Embryonic facial prominence (tissue), 1 donor: ENCODE results near the gene SPTBN2.

Source experiments
- DNase-seq: peaks from one replicate; pipeline ENCODE4 v3.0.0-alpha.2; 2016; ENCODE audit errors: extremely low spot score

Gene SPTBN2

GRCh38 chr11:66728693-66729385 is at the start of gene SPTBN2:
SPTBN2 (minus strand) TSS chr11:66729216; CDS start chr11:66721240, 7,976 bp downstream.
- DNase-seq, result no peak

GRCh38 chr11:66768818-66769217 is 39.8 kb upstream of the SPTBN2 start:
- no peak for DNase-seq

DNA sequence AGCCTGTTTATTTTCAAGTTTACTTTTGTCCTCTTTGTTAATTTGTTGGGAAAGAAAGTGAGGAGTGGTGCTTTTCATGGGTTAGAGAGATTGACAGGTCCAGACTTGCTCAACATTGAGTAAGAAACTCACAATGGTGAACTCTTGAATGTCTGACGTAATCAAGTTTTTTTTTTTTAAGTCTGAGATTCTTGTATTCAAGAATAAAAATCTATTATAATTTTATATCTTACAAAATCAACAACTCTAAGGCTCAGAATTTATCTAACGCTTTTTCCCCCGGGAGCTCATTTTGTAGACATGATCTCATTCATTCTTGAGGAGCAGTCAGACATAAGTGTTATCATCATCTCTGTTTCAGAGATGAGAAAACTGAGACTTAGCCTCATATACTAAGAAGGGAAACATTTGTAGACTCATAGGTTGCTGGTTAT is 39.1 kb upstream of the SPTBN2 start:
- no peak for DNase-seq

DNA sequence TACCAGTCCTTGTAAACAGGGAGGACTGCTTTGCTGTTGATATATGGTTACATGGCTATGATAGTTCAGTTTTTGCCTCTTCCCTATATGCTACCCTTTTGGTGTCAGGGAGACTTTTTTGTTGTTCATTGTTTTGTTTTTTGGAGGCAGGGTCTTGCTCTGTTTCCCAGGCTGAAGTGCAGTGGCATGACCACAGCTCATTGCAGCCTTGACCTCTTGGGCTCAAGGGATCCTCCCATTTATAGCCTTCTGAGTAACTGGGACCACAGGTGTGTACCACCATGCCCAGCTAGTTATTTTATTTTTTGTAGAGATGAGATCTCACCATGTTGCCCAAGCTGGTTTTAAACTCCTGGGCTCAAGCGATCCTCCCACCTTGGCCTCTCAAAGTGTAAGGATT is 38.6 kb upstream of the SPTBN2 start:
- no peak for DNase-seq

- DNase-seq, result no peak
These were observed 37.7 kb upstream of the SPTBN2 start for GRCh38 chr11:66766681-66767080.

- no peak for DNase-seq
These were observed 33.1 kb upstream of the SPTBN2 start for GRCh38 chr11:66762088-66762487.

DNA sequence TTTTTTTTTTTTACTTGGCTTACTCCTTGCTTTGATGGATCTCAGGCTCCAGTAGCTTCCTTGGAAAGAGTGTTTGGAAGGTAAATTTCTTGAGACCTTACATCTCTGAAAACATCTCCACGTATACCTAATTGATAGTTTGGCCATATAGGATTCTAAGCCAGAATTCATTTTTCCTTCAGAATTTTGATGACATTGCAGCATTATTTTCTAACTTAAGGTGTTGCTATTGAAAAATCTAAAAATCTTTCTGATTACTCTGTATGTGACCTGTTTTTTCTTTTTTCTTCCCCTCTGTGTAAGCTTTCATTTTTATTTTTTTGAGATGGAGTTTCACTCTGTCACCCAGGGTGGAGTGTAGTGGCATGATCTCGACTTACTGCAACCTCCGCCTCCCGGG is 23.1 kb upstream of the SPTBN2 start:
- DNase-seq, result no peak

DNA sequence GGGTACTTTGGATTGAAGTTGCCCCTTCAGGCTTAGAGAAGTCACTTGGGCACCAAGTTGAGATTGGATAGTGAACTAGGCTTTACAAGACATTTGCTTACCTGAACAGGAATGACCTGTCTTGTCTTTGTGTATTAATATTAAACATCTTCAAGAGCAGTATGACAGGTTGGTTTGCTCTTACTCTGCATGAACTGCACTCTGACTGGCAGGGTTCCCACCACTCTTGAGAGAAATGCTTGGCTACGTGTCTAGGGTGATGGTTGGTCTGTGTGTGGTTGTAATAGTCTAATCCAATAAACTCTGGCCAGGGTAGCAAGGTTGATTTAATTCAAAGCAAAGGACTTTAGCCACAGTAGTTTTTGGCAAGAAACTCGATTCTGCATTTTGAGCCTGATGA is 20.1 kb upstream of the SPTBN2 start:
- DNase-seq, result no peak

DNA sequence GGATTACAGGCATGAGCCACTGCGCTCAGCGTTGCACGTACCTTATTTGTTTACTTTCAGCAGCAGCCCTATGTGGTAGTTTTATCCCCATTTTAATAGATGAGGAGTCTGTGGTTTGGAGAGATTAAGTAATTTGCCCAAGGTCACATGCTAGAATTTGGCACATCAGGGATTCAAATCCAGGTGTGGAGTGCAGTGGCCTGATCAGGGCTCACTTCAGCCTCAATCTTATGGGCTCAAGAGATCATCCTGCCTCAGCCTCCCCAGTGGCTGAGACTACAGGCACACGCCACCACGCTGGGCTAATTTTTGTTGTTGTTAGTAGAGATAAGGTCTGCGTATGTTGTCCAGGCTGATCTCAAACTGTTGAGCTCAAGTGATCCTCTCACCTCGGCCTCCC is 18.5 kb upstream of the SPTBN2 start:
- no peak for DNase-seq

DNA sequence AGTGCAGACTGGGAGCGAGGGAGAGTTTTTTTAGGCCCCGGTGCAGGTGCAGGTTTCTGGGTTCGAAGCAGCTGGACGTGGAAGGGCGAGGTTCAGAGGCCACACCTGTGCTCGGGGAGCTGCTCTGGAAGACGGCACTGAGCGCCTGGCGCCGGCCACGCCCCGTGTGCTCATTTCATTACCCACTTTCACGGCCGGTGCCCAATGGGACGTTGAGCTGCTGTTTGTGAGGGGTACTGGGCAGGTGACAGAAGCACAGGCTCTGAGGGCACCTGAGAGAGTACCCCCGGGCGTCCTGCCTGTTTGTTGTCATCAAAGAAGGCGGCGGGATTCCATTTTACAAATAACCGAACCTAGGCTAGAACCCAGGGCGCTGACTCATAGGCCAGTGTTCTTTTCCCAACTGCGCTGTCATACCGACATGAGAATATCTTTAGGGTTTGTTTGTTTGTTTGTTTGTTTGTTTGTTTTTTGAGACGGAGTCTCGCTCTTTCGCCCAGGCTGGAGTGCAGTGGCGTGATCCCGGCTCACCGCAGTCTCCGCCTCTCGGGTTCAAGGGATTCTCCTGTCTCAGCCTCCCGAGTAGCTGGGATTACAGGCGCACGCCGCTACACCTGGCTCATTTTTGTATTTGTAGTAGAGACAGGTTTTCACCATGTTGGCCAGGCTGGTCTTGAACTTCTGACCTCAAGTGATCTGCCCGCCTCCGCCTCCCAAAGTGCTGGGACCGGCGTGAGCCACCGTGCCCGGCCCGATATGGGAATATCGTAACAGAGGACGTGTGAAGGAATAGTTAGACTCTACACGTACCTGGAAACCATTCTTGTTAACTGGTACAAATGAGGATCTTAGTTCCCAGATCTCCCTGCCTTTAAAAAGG is 16.6 kb upstream of the SPTBN2 start:
- DNase-seq, result no peak

GRCh38 chr11:66744485-66745355 is 15.7 kb upstream of the SPTBN2 start:
- DNase-seq, result no peak

- DNase-seq, result no peak
These were observed 14.4 kb upstream of the SPTBN2 start for GRCh38 chr11:66743271-66743968.

DNA sequence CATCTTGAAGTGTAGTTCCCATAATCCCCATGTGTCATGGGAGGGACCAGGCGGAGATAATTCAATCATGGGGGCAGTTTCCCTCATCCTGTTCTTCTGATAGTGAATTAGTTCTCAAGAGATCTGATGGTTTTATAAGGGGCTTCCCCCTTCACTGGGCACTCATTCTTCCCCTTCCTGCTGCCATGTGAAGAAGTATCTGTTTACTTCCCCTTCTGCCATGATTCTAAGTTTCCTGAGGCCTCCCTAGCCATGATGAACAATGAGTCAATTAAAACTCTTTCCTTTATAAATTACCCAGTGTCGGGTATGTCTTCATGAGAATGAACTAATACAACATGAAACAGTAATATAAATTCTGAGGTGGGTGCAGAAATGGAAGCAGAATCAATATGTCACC is 12.1 kb upstream of the SPTBN2 start:
- DNase-seq, result no peak

- DNase-seq, result no peak
These were observed 11.0 kb upstream of the SPTBN2 start for GRCh38 chr11:66739983-66740382.

DNA sequence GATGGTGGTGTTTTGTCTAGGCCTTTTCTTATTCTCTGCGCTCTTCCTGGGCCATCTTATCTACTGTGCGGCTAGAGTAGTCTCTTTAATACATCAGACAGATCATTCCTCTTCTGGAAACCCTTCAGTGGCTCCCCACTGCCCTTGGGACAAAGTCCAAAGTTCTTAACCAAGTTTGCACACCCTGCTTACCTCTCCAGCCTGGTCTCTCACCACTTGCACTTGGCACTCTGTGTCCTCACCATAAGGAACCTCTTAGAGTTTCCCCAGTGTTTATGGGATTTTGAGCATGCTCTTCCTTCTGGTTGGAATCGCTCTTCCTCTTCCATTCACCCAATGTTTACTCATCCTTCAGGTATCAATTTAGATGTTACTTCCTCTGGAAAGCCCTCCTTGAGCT is 5.2 kb upstream of the SPTBN2 start:
- no peak for DNase-seq

DNA sequence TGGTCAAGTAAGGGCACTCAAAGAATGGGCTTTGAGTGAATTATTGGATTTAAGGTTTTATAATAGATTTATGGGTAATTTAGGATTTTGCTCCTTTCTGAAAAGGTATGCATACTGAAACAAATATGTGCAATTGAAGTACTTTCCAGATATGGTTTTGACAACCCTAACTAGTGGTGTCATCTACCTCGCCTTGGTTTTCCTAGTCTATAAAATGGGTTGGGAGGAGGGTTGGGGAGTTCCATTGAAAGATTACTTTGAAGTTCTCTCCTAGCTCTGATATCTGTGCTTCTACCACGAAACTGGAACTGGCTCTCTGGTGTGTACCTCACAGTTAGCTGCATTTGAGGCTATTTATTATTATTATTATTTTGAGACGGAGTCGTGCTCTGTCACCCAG is 431 bp upstream of the SPTBN2 start:
- no peak for DNase-seq

- no peak for DNase-seq
These were observed 851 bp downstream of the SPTBN2 start for GRCh38 chr11:66728038-66728692.

GRCh38 chr11:66727282-66728037 is 1.6 kb downstream of the SPTBN2 start:
- DNase-seq, result no peak

DNA sequence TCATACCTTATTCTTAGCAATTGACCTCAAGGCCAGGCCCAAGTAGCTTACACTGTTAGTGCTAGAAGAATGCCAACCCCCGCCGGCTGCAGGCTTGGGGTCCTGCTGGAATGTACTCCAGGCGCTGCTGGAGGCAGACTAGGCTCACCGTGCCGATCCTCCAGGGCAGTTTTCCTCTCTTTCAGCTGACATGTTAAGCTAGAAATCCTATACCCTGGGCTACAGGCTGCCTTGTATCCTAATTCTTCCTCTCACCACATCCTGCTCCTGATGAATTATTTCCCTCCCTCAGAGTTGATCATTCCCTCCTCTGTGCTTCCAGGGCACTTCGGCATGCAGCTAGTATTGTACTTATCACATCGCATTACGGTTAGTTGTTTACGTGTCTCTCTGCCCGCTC is 3.4 kb downstream of the SPTBN2 start:
- DNase-seq, result no peak

GRCh38 chr11:66725114-66725513 is 3.9 kb downstream of the SPTBN2 start:
- DNase-seq, result no peak
